Panc1 (cell line): Measurements from ENCODE around the gene EWSR1.

Source experiments
- CTCF ChIP-seq: fragments of 450-650 bp; IDR thresholded peaks from 2 replicates; pipeline ENCODE4 v1.5.1; 2017; ENCODE audit warnings: mild to moderate bottlenecking
- POLR2AphosphoS5 ChIP-seq: IDR thresholded peaks from 2 replicates; pipeline ENCODE4 v1.6.1; 2012; ENCODE audit warnings: mild to moderate bottlenecking, low read depth, low read length, moderate library complexity
- SIN3A ChIP-seq: IDR thresholded peaks from 2 replicates; pipeline ENCODE4 v1.6.1; 2012; ENCODE audit warnings: low read depth, mild to moderate bottlenecking, low read length, moderate library complexity, borderline replicate concordance; ENCODE audit not compliant: insufficient read depth
- TCF7L2 ChIP-seq: IDR thresholded peaks from 2 replicates; pipeline ENCODE4 v1.6.1; 2011; ENCODE audit warnings: mild to moderate bottlenecking, low read depth, low read length, inconsistent platforms
- TF ChIP-seq, protein P1 (sequence below), 2 experiments: IDR thresholded peaks; 2 replicates each; pipeline ENCODE4 v1.6.1; 2011 to 2012; ENCODE audit warnings: low read depth in 2 of 2, control low read depth in 1 of 2, low read length in 1 of 2, mild to moderate bottlenecking in 1 of 2, moderate library complexity in 1 of 2; ENCODE audit not compliant: insufficient read depth in 1 of 2

GRCh38 chr22:29317827-29318454, 49.9 kb downstream of the EWSR1 start:
- TF ChIP-seq POLR2AphosphoS5 = no peak
- no peak for TF ChIP-seq CTCF
- TF ChIP-seq, protein P1, sequence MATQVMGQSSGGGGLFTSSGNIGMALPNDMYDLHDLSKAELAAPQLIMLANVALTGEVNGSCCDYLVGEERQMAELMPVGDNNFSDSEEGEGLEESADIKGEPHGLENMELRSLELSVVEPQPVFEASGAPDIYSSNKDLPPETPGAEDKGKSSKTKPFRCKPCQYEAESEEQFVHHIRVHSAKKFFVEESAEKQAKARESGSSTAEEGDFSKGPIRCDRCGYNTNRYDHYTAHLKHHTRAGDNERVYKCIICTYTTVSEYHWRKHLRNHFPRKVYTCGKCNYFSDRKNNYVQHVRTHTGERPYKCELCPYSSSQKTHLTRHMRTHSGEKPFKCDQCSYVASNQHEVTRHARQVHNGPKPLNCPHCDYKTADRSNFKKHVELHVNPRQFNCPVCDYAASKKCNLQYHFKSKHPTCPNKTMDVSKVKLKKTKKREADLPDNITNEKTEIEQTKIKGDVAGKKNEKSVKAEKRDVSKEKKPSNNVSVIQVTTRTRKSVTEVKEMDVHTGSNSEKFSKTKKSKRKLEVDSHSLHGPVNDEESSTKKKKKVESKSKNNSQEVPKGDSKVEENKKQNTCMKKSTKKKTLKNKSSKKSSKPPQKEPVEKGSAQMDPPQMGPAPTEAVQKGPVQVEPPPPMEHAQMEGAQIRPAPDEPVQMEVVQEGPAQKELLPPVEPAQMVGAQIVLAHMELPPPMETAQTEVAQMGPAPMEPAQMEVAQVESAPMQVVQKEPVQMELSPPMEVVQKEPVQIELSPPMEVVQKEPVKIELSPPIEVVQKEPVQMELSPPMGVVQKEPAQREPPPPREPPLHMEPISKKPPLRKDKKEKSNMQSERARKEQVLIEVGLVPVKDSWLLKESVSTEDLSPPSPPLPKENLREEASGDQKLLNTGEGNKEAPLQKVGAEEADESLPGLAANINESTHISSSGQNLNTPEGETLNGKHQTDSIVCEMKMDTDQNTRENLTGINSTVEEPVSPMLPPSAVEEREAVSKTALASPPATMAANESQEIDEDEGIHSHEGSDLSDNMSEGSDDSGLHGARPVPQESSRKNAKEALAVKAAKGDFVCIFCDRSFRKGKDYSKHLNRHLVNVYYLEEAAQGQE (IDR thresholded peaks at IDR 0.05; ENCODE audit: insufficient read depth in 1 of 2, low read depth in 2 of 2, low read length in 1 of 2) = no peak
- no peak for TF ChIP-seq SIN3A
- no peak for TF ChIP-seq TCF7L2
